Mesothelial cell of epicardium (in vitro differentiated cells): Measurements from ENCODE around the gene LIMS1. TPM values are rescaled to one million over a fixed set of nuclear protein-coding genes. Genes with fewer than 3 reads are reported as not detected.

Source experiments
- DNase-seq, 2 experiments: peaks; one replicate each; pipeline ENCODE4 v3.0.0; 2021; ENCODE audit warnings: low spot score in 2 of 2; ENCODE audit not compliant: unreplicated experiment in 2 of 2
- H3K27ac Mint-ChIP-seq: 2 replicates; pipeline ENCODE4 v1.8.0; 2021; ENCODE audit warnings: mixed read lengths
- H3K27me3 Mint-ChIP-seq: 2 replicates; pipeline ENCODE4 v1.8.0; 2021; ENCODE audit warnings: low read depth, mixed read lengths
- H3K36me3 Mint-ChIP-seq: 2 replicates; pipeline ENCODE4 v1.8.0; 2021; ENCODE audit warnings: mixed read lengths
- H3K4me1 Mint-ChIP-seq: 2 replicates; pipeline ENCODE4 v1.8.0; 2021; ENCODE audit warnings: mixed read lengths
- H3K4me3 Mint-ChIP-seq: 2 replicates; pipeline ENCODE4 v1.8.0; 2021; ENCODE audit warnings: mild to moderate bottlenecking, moderate library complexity, mixed read lengths
- H3K9me3 Mint-ChIP-seq: 2 replicates; pipeline ENCODE4 v1.8.0; 2021; ENCODE audit warnings: mixed read lengths
- total RNA-seq: library from RNA; stranded (reverse); gene quantifications from 3 replicates; pipeline ENCODE4 v1.2.1, GENCODE V29; 2021
- TF ChIP-seq, protein P1 (sequence below): fragments of 200-600 bp; sonication (generic); IDR thresholded peaks from one replicate; pipeline ENCODE4 v1.5.0; 2021; ENCODE audit warnings: antibody characterized with exemption; ENCODE audit not compliant: unreplicated experiment

The LIMS1 gene
- total RNA-seq, 1 donor from 2014 or later, result 46.6 TPM

DNA sequence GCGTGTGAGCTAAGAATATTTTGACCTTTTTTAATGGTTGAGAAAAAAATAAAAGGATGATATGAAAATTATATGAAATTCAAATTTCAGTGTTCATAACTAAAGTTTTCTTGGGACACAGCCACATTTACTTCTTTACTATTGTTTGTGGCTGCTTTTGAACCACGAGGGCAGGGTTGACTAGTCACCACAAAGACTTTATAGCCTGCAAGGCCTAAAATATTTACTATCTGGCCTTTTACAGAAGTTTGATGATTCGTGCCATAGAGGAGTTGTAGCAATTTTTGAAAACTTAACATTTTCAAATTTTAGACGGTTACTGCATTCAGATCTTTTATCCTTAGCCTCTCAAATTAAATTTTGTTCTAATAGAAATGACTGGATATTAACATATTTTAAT lies 69.9 kb downstream of the LIMS1 start:
- TF ChIP-seq, protein P1, sequence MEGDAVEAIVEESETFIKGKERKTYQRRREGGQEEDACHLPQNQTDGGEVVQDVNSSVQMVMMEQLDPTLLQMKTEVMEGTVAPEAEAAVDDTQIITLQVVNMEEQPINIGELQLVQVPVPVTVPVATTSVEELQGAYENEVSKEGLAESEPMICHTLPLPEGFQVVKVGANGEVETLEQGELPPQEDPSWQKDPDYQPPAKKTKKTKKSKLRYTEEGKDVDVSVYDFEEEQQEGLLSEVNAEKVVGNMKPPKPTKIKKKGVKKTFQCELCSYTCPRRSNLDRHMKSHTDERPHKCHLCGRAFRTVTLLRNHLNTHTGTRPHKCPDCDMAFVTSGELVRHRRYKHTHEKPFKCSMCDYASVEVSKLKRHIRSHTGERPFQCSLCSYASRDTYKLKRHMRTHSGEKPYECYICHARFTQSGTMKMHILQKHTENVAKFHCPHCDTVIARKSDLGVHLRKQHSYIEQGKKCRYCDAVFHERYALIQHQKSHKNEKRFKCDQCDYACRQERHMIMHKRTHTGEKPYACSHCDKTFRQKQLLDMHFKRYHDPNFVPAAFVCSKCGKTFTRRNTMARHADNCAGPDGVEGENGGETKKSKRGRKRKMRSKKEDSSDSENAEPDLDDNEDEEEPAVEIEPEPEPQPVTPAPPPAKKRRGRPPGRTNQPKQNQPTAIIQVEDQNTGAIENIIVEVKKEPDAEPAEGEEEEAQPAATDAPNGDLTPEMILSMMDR, result no peak
- Mint-ChIP-seq H3K36me3 (peaks cover 17% of the 10 kb centered on the region), H3K9me3 (peaks cover 17% of the 10 kb centered on the region), H3K27ac (no peak overlapping the region), H3K27me3 (no peaks in the 10 kb centered on the region), H3K4me1 (peaks cover under 1% of the 10 kb centered on the region), H3K4me3 (no peak overlapping the region)
- no peak for DNase-seq

DNA sequence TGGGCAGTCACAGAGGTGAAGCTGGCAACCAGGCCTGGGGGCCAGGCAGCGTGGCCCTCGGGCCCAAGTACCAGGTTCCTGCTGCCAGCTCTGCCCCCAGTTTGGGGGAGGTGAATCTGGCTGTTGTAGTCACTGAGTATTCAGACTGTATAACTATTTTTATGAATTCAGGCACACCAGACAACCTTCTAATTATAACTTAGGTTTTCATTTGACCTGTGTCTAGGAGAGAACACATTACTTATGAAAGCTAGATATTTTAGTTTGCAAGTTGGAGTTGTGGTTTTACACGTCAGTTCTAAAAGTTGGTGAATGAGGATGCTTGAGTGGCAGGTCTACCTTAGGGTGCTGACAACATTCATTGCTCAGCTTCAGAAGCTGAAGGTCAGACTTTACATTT lies 71.7 kb downstream of the LIMS1 start:
- no peak for DNase-seq
- H3K27ac Mint-ChIP-seq, result no peak overlapping the region
- TF ChIP-seq, protein P1, result no peak
- peaks cover 10% of the 10 kb centered on the region for H3K36me3 Mint-ChIP-seq
- H3K4me3 Mint-ChIP-seq, result no peak overlapping the region
- H3K4me1 Mint-ChIP-seq, result peaks cover 5% of the 10 kb centered on the region
- no peaks in the 10 kb centered on the region for H3K27me3 Mint-ChIP-seq
- H3K9me3 Mint-ChIP-seq, result peaks cover 7% of the 10 kb centered on the region

DNA sequence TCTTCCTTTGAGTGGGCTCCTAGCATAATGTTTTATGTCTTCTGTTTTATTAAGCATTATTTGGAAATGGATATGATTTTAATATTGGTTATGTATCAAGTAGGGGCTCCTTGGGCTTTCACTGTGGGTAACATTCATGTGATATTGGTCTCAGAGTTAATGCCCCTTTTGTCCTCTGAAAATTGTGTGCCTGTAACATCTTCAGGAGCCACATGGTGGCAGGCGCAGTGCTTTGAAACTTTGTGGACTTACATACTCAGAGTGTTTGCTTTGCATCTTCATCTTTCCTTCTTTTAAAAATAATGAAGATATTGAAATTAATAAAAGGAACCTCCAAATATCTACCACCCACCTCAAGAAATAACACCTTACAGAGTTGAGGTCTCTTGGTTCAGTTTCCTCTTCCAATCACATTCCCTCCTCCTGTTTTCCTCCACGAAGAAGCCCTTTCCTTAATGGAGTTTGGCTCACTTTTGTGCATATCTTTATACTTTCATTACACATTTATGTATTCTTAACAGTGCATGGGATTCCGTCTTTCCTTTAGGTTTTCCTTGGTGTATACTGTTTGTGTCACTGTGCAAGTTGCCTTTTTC lies 73.5 kb downstream of the LIMS1 start:
- Mint-ChIP-seq H3K9me3 (no peaks in the 10 kb centered on the region), H3K27me3 (no peaks in the 10 kb centered on the region), H3K27ac (no peak overlapping the region), H3K4me1 (peaks cover 6% of the 10 kb centered on the region), H3K4me3 (no peak overlapping the region), H3K36me3 (peaks cover 3% of the 10 kb centered on the region)
- DNase-seq, result no peak
- TF ChIP-seq, protein P1, result no peak

DNA sequence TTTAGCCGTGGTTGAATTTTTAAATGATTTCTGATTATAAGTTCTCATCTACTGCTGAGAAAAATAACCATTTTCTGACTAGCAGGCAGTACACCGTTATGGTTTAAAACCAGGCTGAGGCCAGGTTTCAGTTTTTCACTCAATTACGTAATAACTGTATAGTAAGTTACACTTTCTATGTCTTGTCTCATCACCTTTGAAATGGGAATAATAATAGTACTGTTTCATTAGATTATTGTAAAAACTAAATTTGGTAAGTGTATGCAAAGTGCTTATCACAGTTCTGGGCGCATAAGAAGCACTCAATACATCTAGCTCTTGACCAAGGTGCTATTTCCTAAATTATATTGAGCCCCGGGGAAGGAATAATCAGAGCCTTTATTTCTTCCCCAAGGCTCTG lies 76.8 kb downstream of the LIMS1 start:
- Mint-ChIP-seq H3K4me1 (peaks cover 32% of the 10 kb centered on the region), H3K27me3 (no peaks in the 10 kb centered on the region), H3K36me3 (no peaks in the 10 kb centered on the region), H3K27ac (no peak overlapping the region), H3K4me3 (no peak overlapping the region), H3K9me3 (no peaks in the 10 kb centered on the region)
- TF ChIP-seq, protein P1, result no peak
- no peak for DNase-seq

DNA sequence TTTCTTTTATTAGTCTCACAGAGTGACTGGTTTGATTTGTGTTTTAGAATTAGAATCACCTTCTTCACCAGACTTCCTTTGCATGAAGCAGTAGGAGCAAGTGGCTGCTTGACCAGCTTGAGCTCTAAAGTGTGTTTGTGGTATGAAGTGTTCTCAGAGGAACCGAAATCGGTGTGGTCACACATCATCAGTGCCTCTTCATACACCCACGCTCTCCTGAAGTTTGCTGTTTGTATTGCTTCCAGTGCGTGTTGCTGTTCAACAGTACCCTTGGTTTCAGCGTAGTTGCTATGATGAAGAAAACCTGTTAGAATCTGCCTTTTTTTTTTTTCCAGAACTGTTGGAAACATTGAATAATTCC lies 77.9 kb downstream of the LIMS1 start:
- Mint-ChIP-seq H3K27me3 (no peaks in the 10 kb centered on the region), H3K27ac (no peak overlapping the region), H3K9me3 (no peaks in the 10 kb centered on the region), H3K36me3 (no peaks in the 10 kb centered on the region), H3K4me1 (peaks cover 43% of the 10 kb centered on the region), H3K4me3 (no peak overlapping the region)
- no peak for DNase-seq
- TF ChIP-seq, protein P1, result no peak
